ENCODE data around the gene ZNF24.
A peak's percentile ranks its signal among the peaks of the same experiment; 100 is the strongest.

The ZNF24 gene

DNA sequence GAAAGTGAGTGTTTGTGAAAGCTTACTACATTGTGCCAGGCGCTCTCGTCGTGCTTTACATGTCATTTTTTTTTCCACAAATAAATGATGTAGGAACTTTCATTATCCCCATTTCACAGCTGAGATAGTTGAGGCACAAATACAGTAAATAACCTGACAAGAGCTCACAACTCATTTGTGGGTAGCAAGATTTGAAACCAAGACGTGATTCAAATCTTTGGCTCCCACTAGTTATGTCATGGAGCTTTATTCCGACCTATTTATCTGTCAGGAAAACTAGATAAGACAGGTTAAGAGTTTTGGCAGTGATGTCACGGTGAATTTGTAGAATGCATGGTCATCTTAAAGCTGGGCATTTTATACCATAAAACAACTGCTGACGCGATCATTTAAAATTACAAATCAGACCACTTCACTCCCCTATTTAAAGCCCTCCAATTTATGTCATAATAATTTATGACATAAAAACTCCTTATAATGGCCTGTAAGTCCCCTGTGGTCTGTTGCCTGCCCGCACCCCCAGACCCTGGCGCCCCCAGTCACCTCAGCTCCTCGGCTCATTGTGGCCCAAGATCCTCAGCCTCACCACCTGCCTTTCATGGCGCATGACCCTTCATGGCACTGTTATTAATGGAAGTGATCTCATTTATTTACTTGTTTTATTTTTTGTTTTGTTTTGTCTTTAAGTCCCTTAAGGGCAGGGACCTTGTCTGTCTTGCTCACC is 678 bp upstream of the ZNF24 start:
- no peaks in the 10 kb centered on the region for H3K9me3 ChIP-seq (ENCODE audit: low read length)
- peak overlapping the region; percentile 91 for H3K4me3 ChIP-seq (ENCODE audit: low read length)
- peaks cover 23% of the 10 kb centered on the region for H3K4me1 ChIP-seq (ENCODE audit: insufficient read depth, low read length)
- peak overlapping the region; percentile 76 for H2AFZ ChIP-seq (ENCODE audit: low read depth, low read length)
- peaks cover 12% of the 10 kb centered on the region for H3K36me3 ChIP-seq (ENCODE audit: insufficient read depth, low read length)
- no peaks in the 10 kb centered on the region for H3K27me3 ChIP-seq (ENCODE audit: insufficient read depth, low read length)

DNA sequence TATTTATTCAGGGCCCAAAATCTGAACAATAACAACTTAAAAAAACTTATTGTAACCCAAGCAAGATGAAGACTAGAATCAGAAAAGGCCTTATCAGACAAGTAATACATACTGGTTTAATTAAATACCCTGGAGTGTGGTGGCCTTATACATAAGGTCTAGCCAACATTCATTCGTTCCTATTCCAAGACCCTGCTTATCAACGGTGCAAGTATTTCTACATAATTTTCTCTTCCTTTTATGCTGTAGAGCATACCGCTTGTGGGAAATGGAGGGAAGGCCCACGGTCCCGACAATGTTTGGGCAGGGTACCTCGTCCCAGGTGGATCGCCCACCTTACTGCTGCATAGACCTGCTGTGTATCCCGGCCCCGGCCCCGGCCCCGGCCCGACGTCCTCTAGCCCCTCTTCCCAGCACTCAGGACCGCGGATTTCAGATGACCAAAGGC is 708 bp downstream of the ZNF24 start:
- H3K4me1 ChIP-seq (ENCODE audit: insufficient read depth, low read length): peaks cover 23% of the 10 kb centered on the region
- no peaks in the 10 kb centered on the region for H3K9me3 ChIP-seq (ENCODE audit: low read length)
- no peak overlapping the region for H2AFZ ChIP-seq (ENCODE audit: low read depth, low read length)
- peaks cover 25% of the 10 kb centered on the region for H3K36me3 ChIP-seq (ENCODE audit: insufficient read depth, low read length)
- no peaks in the 10 kb centered on the region for H3K27me3 ChIP-seq (ENCODE audit: insufficient read depth, low read length)
- peak overlapping the region; percentile 91 for H3K4me3 ChIP-seq (ENCODE audit: low read length)

DNA sequence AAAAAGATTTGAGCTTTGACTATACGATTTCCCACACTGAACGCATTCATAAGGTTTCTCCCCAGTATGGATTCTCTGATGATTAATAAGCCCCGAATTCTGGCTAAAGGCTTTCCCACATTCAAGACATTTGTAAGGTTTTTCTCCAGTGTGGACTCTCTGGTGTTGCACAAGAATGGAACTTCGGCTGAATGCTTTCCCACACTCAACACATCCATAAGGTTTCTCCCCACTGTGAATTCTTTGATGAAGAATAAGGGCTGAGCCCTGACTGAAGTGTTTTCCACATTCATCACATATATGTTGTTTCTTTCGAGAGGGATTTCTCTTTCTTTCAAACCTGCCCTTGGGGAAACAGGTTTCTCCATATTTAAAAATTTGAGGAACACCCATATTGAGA is 6.9 kb downstream of the ZNF24 start:
- no peaks in the 10 kb centered on the region for H3K27me3 ChIP-seq (ENCODE audit: insufficient read depth, low read length)
- no peaks in the 10 kb centered on the region for H3K4me1 ChIP-seq (ENCODE audit: insufficient read depth, low read length)
- H3K9me3 ChIP-seq (ENCODE audit: low read length): peaks cover 2% of the 10 kb centered on the region
- H2AFZ ChIP-seq (ENCODE audit: low read depth, low read length): no peak overlapping the region
- no peak overlapping the region for H3K4me3 ChIP-seq (ENCODE audit: low read length)
- peaks cover 86% of the 10 kb centered on the region for H3K36me3 ChIP-seq (ENCODE audit: insufficient read depth, low read length)

GRCh38 chr18:35335866-35336265 is 8.4 kb downstream of the ZNF24 start:
- H3K4me3 ChIP-seq (ENCODE audit: low read length): no peak overlapping the region
- peaks cover 2% of the 10 kb centered on the region for H3K9me3 ChIP-seq (ENCODE audit: low read length)
- H2AFZ ChIP-seq (ENCODE audit: low read depth, low read length): no peak overlapping the region
- no peaks in the 10 kb centered on the region for H3K27me3 ChIP-seq (ENCODE audit: insufficient read depth, low read length)
- H3K4me1 ChIP-seq (ENCODE audit: insufficient read depth, low read length): no peaks in the 10 kb centered on the region
- peaks cover 84% of the 10 kb centered on the region for H3K36me3 ChIP-seq (ENCODE audit: insufficient read depth, low read length)

GRCh38 chr18:35334821-35335220 is 9.4 kb downstream of the ZNF24 start:
- no peak overlapping the region for H3K4me3 ChIP-seq (ENCODE audit: low read length)
- no peak overlapping the region for H2AFZ ChIP-seq (ENCODE audit: low read depth, low read length)
- peaks cover 74% of the 10 kb centered on the region for H3K36me3 ChIP-seq (ENCODE audit: insufficient read depth, low read length)
- H3K4me1 ChIP-seq (ENCODE audit: insufficient read depth, low read length): no peaks in the 10 kb centered on the region
- no peaks in the 10 kb centered on the region for H3K27me3 ChIP-seq (ENCODE audit: insufficient read depth, low read length)
- peaks cover 2% of the 10 kb centered on the region for H3K9me3 ChIP-seq (ENCODE audit: low read length)

- H3K36me3 ChIP-seq (ENCODE audit: insufficient read depth, low read length): peaks cover 67% of the 10 kb centered on the region
Observed at GRCh38 chr18:35334212-35334611, 10.0 kb downstream of the ZNF24 start.

DNA sequence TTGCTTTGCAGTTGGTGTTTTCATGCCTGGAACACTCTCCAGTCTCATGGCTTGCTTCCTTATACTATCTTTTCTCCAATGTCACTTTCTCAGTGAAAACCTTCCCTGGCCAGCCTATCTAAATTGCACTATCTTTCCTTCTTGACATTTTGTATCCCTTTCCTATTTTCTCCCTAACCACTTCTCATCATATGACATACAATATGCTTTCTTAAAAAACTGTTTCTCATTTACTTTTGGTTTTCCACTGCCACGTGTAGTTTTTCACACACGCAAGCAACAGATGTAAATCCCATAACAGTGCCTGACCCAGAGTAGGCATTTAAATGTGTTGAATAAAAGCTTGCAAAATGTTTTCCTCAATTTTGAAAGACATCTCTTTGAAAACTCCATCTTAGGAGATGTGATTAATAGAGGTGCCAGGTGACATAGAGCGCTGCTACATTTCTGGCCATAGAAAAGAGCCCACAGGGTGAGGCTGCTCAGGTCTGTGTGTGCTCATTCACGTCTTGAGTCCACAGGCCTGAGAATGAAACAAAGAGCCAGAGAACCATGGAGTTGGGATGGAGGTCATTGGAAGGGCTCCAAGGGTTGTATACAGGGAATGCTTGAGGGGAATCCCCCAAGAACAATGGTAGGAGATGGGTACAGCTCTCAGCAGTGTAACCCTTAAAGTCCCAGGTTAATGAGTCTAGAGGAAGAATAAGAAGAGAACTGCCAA is 12.7 kb downstream of the ZNF24 start:
- Histone ChIP-seq H3K4me3 (ENCODE audit: low read length) (no peak overlapping the region), H2AFZ (ENCODE audit: low read depth, low read length) (no peak overlapping the region), H3K27me3 (ENCODE audit: insufficient read depth, low read length) (no peaks in the 10 kb centered on the region), H3K9me3 (ENCODE audit: low read length) (peaks cover 2% of the 10 kb centered on the region), H3K36me3 (ENCODE audit: insufficient read depth, low read length) (peaks cover 41% of the 10 kb centered on the region), H3K4me1 (ENCODE audit: insufficient read depth, low read length) (no peaks in the 10 kb centered on the region)

More at GRCh38 chr18:35334212-35334611, 10.0 kb downstream of the ZNF24 start:
- peaks cover 2% of the 10 kb centered on the region for H3K9me3 ChIP-seq (ENCODE audit: low read length)
- no peaks in the 10 kb centered on the region for H3K4me1 ChIP-seq (ENCODE audit: insufficient read depth, low read length)
- H3K27me3 ChIP-seq (ENCODE audit: insufficient read depth, low read length): no peaks in the 10 kb centered on the region
- no peak overlapping the region for H2AFZ ChIP-seq (ENCODE audit: low read depth, low read length)
- H3K4me3 ChIP-seq (ENCODE audit: low read length): no peak overlapping the region

- Histone ChIP-seq H3K4me1 (ENCODE audit: insufficient read depth, low read length) (no peaks in the 10 kb centered on the region), H2AFZ (ENCODE audit: low read depth, low read length) (no peak overlapping the region), H3K27me3 (ENCODE audit: insufficient read depth, low read length) (no peaks in the 10 kb centered on the region), H3K9me3 (ENCODE audit: low read length) (peaks cover 1% of the 10 kb centered on the region), H3K4me3 (ENCODE audit: low read length) (no peak overlapping the region), H3K36me3 (ENCODE audit: insufficient read depth, low read length) (peaks cover 16% of the 10 kb centered on the region)
Observed at GRCh38 chr18:35328868-35329267, 15.4 kb downstream of the ZNF24 start.

GRCh38 chr18:35326695-35327387 is 17.4 kb downstream of the ZNF24 start:
- no peaks in the 10 kb centered on the region for H3K9me3 ChIP-seq (ENCODE audit: low read length)
- no peaks in the 10 kb centered on the region for H3K4me1 ChIP-seq (ENCODE audit: insufficient read depth, low read length)
- H3K27me3 ChIP-seq (ENCODE audit: insufficient read depth, low read length): no peaks in the 10 kb centered on the region
- H2AFZ ChIP-seq (ENCODE audit: low read depth, low read length): no peak overlapping the region
- H3K36me3 ChIP-seq (ENCODE audit: insufficient read depth, low read length): no peaks in the 10 kb centered on the region
- H3K4me3 ChIP-seq (ENCODE audit: low read length): no peak overlapping the region

DNA sequence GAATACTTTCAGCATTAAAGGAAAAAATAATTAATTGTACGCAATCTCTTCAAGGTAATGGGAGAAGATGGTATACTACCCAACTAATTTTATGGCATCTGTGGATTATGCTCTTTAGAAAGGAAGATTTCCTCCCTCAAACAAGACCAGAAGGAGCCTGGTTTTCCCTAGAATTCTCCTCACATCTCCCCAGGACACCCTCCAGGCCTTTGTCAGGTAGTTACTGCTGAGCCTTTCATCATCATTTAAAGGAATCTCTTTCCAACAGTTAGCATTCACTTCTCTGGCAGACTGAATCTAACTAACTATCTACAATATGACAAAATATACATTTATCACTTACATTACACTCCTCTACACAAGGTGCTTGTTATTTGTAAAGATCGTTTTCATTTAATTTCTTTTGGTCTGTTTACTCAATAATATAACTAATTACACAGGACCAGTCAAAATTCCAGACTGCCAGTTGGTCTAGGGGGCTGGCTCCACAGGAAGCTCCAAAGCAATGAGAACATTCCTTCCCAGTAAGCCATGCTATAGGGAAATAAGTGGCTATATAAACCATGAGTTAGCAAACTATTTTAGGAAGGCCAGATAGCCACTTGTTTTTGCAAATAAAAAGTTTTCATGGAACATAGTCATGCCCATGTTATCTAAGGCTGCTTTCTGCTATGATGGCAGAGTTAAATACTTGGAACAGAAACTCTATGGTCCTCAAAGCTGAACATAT is 19.1 kb downstream of the ZNF24 start:
- H3K9me3 ChIP-seq (ENCODE audit: low read length): no peaks in the 10 kb centered on the region
- no peaks in the 10 kb centered on the region for H3K4me1 ChIP-seq (ENCODE audit: insufficient read depth, low read length)
- H3K27me3 ChIP-seq (ENCODE audit: insufficient read depth, low read length): no peaks in the 10 kb centered on the region
- no peak overlapping the region for H2AFZ ChIP-seq (ENCODE audit: low read depth, low read length)
- no peak overlapping the region for H3K4me3 ChIP-seq (ENCODE audit: low read length)
- no peaks in the 10 kb centered on the region for H3K36me3 ChIP-seq (ENCODE audit: insufficient read depth, low read length)

DNA sequence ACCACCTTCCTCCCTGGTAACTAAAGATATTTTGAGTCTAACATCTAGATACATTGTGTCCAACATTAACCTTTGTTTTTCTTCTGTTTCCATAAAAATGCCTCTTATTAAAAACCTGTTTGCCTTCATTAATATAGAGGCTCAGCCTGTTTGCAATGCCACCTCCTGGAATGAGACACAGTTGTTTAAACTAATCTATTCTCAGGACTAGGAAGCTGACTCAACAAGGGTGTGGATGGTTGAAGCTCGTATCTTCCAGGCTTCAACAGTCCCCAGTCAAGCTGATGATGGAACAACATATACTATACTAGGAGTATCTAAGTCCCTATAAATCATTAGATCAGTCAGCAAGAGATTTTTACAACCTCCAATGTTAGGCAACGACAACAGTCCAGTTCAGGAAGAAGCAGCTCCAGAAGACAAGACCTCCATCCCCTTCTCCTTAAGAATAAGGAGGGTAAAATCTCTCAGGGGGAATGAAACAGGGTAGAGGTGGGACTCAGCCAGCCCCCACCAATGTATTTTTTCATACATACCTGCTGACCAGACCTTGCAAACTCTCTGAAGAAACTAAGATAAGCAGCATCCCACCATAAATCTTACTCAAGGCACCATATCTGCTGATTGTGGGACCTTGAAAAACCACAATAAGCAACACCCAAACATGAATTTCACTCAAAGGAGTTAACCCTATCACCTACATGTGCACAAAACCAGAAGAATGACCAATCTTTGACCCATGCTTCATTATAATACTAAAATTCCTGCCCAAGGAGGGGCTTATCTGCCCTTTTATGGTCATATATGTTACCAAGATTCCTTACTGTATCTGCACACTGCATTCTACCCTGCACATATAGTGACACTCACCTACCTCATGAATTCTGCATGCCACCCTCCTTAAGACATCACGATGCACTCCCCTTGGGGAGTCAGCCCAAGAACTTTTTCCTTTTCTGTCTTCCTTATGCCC is 21.4 kb downstream of the ZNF24 start:
- Histone ChIP-seq H3K4me3 (ENCODE audit: low read length) (no peak overlapping the region), H3K27me3 (ENCODE audit: insufficient read depth, low read length) (no peaks in the 10 kb centered on the region), H2AFZ (ENCODE audit: low read depth, low read length) (no peak overlapping the region), H3K9me3 (ENCODE audit: low read length) (no peaks in the 10 kb centered on the region), H3K36me3 (ENCODE audit: insufficient read depth, low read length) (no peaks in the 10 kb centered on the region), H3K4me1 (ENCODE audit: insufficient read depth, low read length) (no peaks in the 10 kb centered on the region)

- H3K27me3 ChIP-seq (ENCODE audit: insufficient read depth, low read length): no peaks in the 10 kb centered on the region
- H2AFZ ChIP-seq (ENCODE audit: low read depth, low read length): no peak overlapping the region
- peaks cover 24% of the 10 kb centered on the region for H3K9me3 ChIP-seq (ENCODE audit: low read length)
- no peak overlapping the region for H3K4me3 ChIP-seq (ENCODE audit: low read length)
- peaks cover 15% of the 10 kb centered on the region for H3K36me3 ChIP-seq (ENCODE audit: insufficient read depth, low read length)
- no peaks in the 10 kb centered on the region for H3K4me1 ChIP-seq (ENCODE audit: insufficient read depth, low read length)
Observed at GRCh38 chr18:35311496-35311895, 32.7 kb downstream of the ZNF24 start.
